ENCODE results near the gene STARD6.

- no peak for TF ChIP-seq EZH2 (IDR thresholded peaks at IDR 0.05)
- no peak for TF ChIP-seq FOXP2 (optimal IDR thresholded peaks at IDR 0.05; ENCODE audit: control extremely low read depth, extremely low read length, insufficient read depth)
- no peak for TF ChIP-seq POLR2AphosphoS5 (IDR thresholded peaks at IDR 0.05; ENCODE audit: borderline replicate concordance, low read depth, low read length)
These were observed 30.0 kb upstream of the STARD6 start for GRCh38 chr18:54387631-54388030.
